Thyroid gland (tissue), 4 donors: ENCODE results near the gene ABCA13. TPM values are rescaled to one million over a fixed set of nuclear protein-coding genes. Genes with fewer than 3 reads are reported as not detected.

Experiments
- DNase-seq, 2 donors: peaks; one replicate each; pipeline ENCODE4 v3.0.0-alpha.2; 2019
- H3K27ac ChIP-seq, 3 donors: fragments of 200-600 bp; sonication (generic); 1 replicate in 2 of 3; 2 replicates in 1 of 3; pipeline ENCODE4 v1.5.1; 2016 to 2019; ENCODE audit warnings: mild to moderate bottlenecking in 1 of 3, moderate library complexity in 1 of 3
- H3K27me3 ChIP-seq: fragments of 200-600 bp; sonication (generic); one replicate; pipeline ENCODE4 v1.5.1; 2019
- H3K36me3 ChIP-seq, 2 donors: fragments of 200-600 bp; sonication (generic); one replicate each; pipeline ENCODE4 v1.5.1; 2016 to 2019
- H3K4me1 ChIP-seq, 2 donors: fragments of 200-600 bp; sonication (generic); one replicate each; pipeline ENCODE4 v1.5.1; 2017 to 2019
- H3K4me3 ChIP-seq, 3 donors: fragments of 200-600 bp; sonication (generic); replicated peaks in 1 of 3; 1 replicate in 2 of 3; 2 replicates in 1 of 3; pipeline ENCODE4 v1.5.1; 2016; ENCODE audit warnings: mild to moderate bottlenecking in 1 of 3
- H3K9me3 ChIP-seq: fragments of 200-600 bp; sonication (generic); one replicate; pipeline ENCODE4 v1.5.1; 2017
- CTCF ChIP-seq, 6 experiments: fragments of 200-600 bp in 3 of 6; fragments of 450-650 bp in 3 of 6; sonication (generic) in 3 of 6; IDR thresholded peaks; one replicate each; pipeline ENCODE4 v1.5.1; 2016 to 2019; ENCODE audit warnings: antibody characterized with exemption in 6 of 6, mild to moderate bottlenecking in 2 of 6, inconsistent platforms in 1 of 6, moderate library complexity in 1 of 6
- POLR2A ChIP-seq, 2 donors: fragments of 450-650 bp; IDR thresholded peaks; one replicate each; pipeline ENCODE4 v1.6.1; 2017; ENCODE audit warnings: antibody characterized with exemption in 2 of 2, mild to moderate bottlenecking in 2 of 2, moderate library complexity in 1 of 2
- WGBS, 2 donors: methylation state at CpG; one replicate each; pipeline ENCODE4 v1.1.5; 2017; 5-methylcytosine and 5-hydroxymethylcytosine counted together
- intact Hi-C: fragments of 100-400 bp; cut with DNase I; formaldehyde crosslinking; loops from one replicate; pipeline ENCODE4 v1.15.1; 2023
- total RNA-seq, 4 donors: library from RNA; depleted of rRNA; stranded (reverse); fragments of >200 nt; gene quantifications; one replicate each; pipeline ENCODE4 v1.2.3, GENCODE V29; 2016

Gene ABCA13
- total RNA-seq, 4 donors from 2014 or later = 7.6 to 13.3 (median 11.7) TPM

- no peak for DNase-seq
- Histone ChIP-seq H3K4me3 (no peak overlapping the region), H3K9me3 (no peaks in the 10 kb centered on the region), H3K4me1 (no peaks in the 10 kb centered on the region), H3K27me3 (no peaks in the 10 kb centered on the region), H3K36me3 (no peaks in the 10 kb centered on the region), H3K27ac (no peak overlapping the region)
- TF ChIP-seq POLR2A (IDR thresholded peaks at IDR 0.05) (no peak), CTCF (IDR thresholded peaks at IDR 0.05) (no peak)
- 90 to 92% methylated on average over 2 of the region's 2 CpGs for WGBS, 2 donors
- intact Hi-C loops = no loop called here
Observed at GRCh38 chr7:48261696-48262095, 90.4 kb downstream of the ABCA13 start.

GRCh38 chr7:48262606-48263310 is 91.5 kb downstream of the ABCA13 start:
- 86 to 90% methylated on average over 1 of the region's 1 CpG for WGBS, 2 donors
- Histone ChIP-seq H3K27ac (no peak overlapping the region), H3K9me3 (no peaks in the 10 kb centered on the region), H3K36me3 (no peaks in the 10 kb centered on the region), H3K4me3 (no peak overlapping the region), H3K27me3 (no peaks in the 10 kb centered on the region), H3K4me1 (no peaks in the 10 kb centered on the region)
- DNase-seq = no peak
- TF ChIP-seq POLR2A (IDR thresholded peaks at IDR 0.05) (no peak), CTCF (IDR thresholded peaks at IDR 0.05) (no peak)
- intact Hi-C loops = no loop called here

GRCh38 chr7:48263311-48263650 is 92.0 kb downstream of the ABCA13 start:
- no peak overlapping the region for H3K27ac ChIP-seq
- 96 to 97% methylated on average over 2 of the region's 2 CpGs for WGBS, 2 donors
- no peak overlapping the region for H3K4me3 ChIP-seq
- intact Hi-C loops = no loop called here
- no peak for TF ChIP-seq POLR2A (IDR thresholded peaks at IDR 0.05)
- no peak for TF ChIP-seq CTCF (IDR thresholded peaks at IDR 0.05)
- DNase-seq = no peak
- no peaks in the 10 kb centered on the region for H3K36me3 ChIP-seq
- H3K4me1 ChIP-seq = no peaks in the 10 kb centered on the region
- no peaks in the 10 kb centered on the region for H3K27me3 ChIP-seq
- H3K9me3 ChIP-seq = no peaks in the 10 kb centered on the region

- Histone ChIP-seq H3K36me3 (no peaks in the 10 kb centered on the region), H3K4me3 (no peak overlapping the region), H3K9me3 (no peaks in the 10 kb centered on the region), H3K27me3 (no peaks in the 10 kb centered on the region), H3K27ac (no peak overlapping the region), H3K4me1 (no peaks in the 10 kb centered on the region)
- WGBS, 2 donors = 89 to 90% methylated on average over 1 of the region's 1 CpG
- TF ChIP-seq CTCF (IDR thresholded peaks at IDR 0.05) (no peak), POLR2A (IDR thresholded peaks at IDR 0.05) (no peak)
- intact Hi-C loops = no loop called here
- no peak for DNase-seq
Observed at GRCh38 chr7:48269066-48269465, 97.8 kb downstream of the ABCA13 start.

- peaks cover 6 to 10% of the 10 kb centered on the region in 2 donors for H3K4me1 ChIP-seq
- TF ChIP-seq POLR2A (IDR thresholded peaks at IDR 0.05) (no peak), CTCF (IDR thresholded peaks at IDR 0.05) (no peak)
- H3K27me3 ChIP-seq = no peaks in the 10 kb centered on the region
- WGBS, 2 donors = 80 to 85% methylated on average over 3 of the region's 3 CpGs
- H3K27ac ChIP-seq = no peak overlapping the region
- no peaks in the 10 kb centered on the region for H3K36me3 ChIP-seq
- H3K4me3 ChIP-seq = no peak overlapping the region
- H3K9me3 ChIP-seq = no peaks in the 10 kb centered on the region
- DNase-seq = no peak
- intact Hi-C loops = no loop called here
Observed at GRCh38 chr7:48274662-48275061, 103.4 kb downstream of the ABCA13 start.
